ENCODE results near the gene KIF1A.

KIF1A gene

GRCh38 chr2:240835528-240835927 lies 15.5 kb upstream of the KIF1A start:
- no peak overlapping the region for H2AFZ ChIP-seq (ENCODE audit: low read length)
- no peaks in the 10 kb centered on the region for H3F3A ChIP-seq (ENCODE audit: insufficient read depth, low read length)
- no peaks in the 10 kb centered on the region for H4K20me1 ChIP-seq (ENCODE audit: insufficient read depth, low read length)
- TF ChIP-seq EZH2 (IDR thresholded peaks at IDR 0.05; ENCODE audit: borderline replicate concordance, low read length) = no peak
- no peaks in the 10 kb centered on the region for H3K9me2 ChIP-seq (ENCODE audit: low read depth, low read length)
- no peaks in the 10 kb centered on the region for H3K79me2 ChIP-seq (ENCODE audit: insufficient read depth, low read length)
- H3K27me3 ChIP-seq (ENCODE audit: insufficient read depth, low read length) = peaks cover 4% of the 10 kb centered on the region; the same call in 1 of the 2 replicates
- no peak overlapping the region for H3K27ac ChIP-seq (ENCODE audit: low read depth, low read length, poor library complexity, severe bottlenecking)
- H3K9me3 ChIP-seq (ENCODE audit: low read length) = no peaks in the 10 kb centered on the region
- H3K4me2 ChIP-seq (ENCODE audit: low read length) = no peak overlapping the region
- H3K36me3 ChIP-seq (ENCODE audit: insufficient read depth, low read length) = no peaks in the 10 kb centered on the region
- no peaks in the 10 kb centered on the region for H3K4me1 ChIP-seq (ENCODE audit: insufficient read depth, low read length, severe bottlenecking)
- no peak overlapping the region for H3K4me3 ChIP-seq (ENCODE audit: low read depth, low read length, poor library complexity, severe bottlenecking)
- H3K9ac ChIP-seq (ENCODE audit: low read length) = no peak overlapping the region

- no peaks in the 10 kb centered on the region for H3K4me1 ChIP-seq (ENCODE audit: insufficient read depth, low read length, severe bottlenecking)
- TF ChIP-seq EZH2 (IDR thresholded peaks at IDR 0.05; ENCODE audit: borderline replicate concordance, low read length) (no peak), CTCF (IDR thresholded peaks at IDR 0.05; ENCODE audit: low read length) (no peak; the same call in 1 of the 2 replicates)
- H2AFZ ChIP-seq (ENCODE audit: low read length) = no peak overlapping the region
- no peak overlapping the region for H3K9ac ChIP-seq (ENCODE audit: low read length)
- no peak overlapping the region for H3K4me3 ChIP-seq (ENCODE audit: low read depth, low read length, poor library complexity, severe bottlenecking)
- no peak overlapping the region for H3K4me2 ChIP-seq (ENCODE audit: low read length)
- no peaks in the 10 kb centered on the region for H3K9me2 ChIP-seq (ENCODE audit: low read depth, low read length)
- H3K27ac ChIP-seq (ENCODE audit: low read depth, low read length, poor library complexity, severe bottlenecking) = no peak overlapping the region
- H3K9me3 ChIP-seq (ENCODE audit: low read length) = no peaks in the 10 kb centered on the region
- no peaks in the 10 kb centered on the region for H3K36me3 ChIP-seq (ENCODE audit: insufficient read depth, low read length)
- no peaks in the 10 kb centered on the region for H4K20me1 ChIP-seq (ENCODE audit: insufficient read depth, low read length)
- H3K27me3 ChIP-seq (ENCODE audit: insufficient read depth, low read length) = peaks cover 3% of the 10 kb centered on the region; the same call in 1 of the 2 replicates
- H3F3A ChIP-seq (ENCODE audit: insufficient read depth, low read length) = no peaks in the 10 kb centered on the region
- no peaks in the 10 kb centered on the region for H3K79me2 ChIP-seq (ENCODE audit: insufficient read depth, low read length)
Observed at GRCh38 chr2:240834377-240834975, 14.5 kb upstream of the KIF1A start.

- Histone ChIP-seq H3K4me2 (ENCODE audit: low read length) (no peak overlapping the region), H3K27ac (ENCODE audit: low read depth, low read length, poor library complexity, severe bottlenecking) (no peak overlapping the region), H3K79me2 (ENCODE audit: insufficient read depth, low read length) (no peaks in the 10 kb centered on the region), H3K4me1 (ENCODE audit: insufficient read depth, low read length, severe bottlenecking) (no peaks in the 10 kb centered on the region), H2AFZ (ENCODE audit: low read length) (no peak overlapping the region), H3K4me3 (ENCODE audit: low read depth, low read length, poor library complexity, severe bottlenecking) (no peak overlapping the region), H3K9ac (ENCODE audit: low read length) (no peak overlapping the region), H4K20me1 (ENCODE audit: insufficient read depth, low read length) (no peaks in the 10 kb centered on the region), H3K9me3 (ENCODE audit: low read length) (no peaks in the 10 kb centered on the region), H3K36me3 (ENCODE audit: insufficient read depth, low read length) (no peaks in the 10 kb centered on the region), H3K9me2 (ENCODE audit: low read depth, low read length) (no peaks in the 10 kb centered on the region), H3K27me3 (ENCODE audit: insufficient read depth, low read length) (no peaks in the 10 kb centered on the region), H3F3A (ENCODE audit: insufficient read depth, low read length) (no peaks in the 10 kb centered on the region)
- TF ChIP-seq CTCF (IDR thresholded peaks at IDR 0.05; ENCODE audit: low read length) = no peak
- TF ChIP-seq EZH2 (IDR thresholded peaks at IDR 0.05; ENCODE audit: borderline replicate concordance, low read length) = no peak
Observed at GRCh38 chr2:240833724-240834285, 13.8 kb upstream of the KIF1A start.

All from OCI-LY1 (cell line).